Measurements from ENCODE around the gene DOCK2.

- TF ChIP-seq, protein P1, sequence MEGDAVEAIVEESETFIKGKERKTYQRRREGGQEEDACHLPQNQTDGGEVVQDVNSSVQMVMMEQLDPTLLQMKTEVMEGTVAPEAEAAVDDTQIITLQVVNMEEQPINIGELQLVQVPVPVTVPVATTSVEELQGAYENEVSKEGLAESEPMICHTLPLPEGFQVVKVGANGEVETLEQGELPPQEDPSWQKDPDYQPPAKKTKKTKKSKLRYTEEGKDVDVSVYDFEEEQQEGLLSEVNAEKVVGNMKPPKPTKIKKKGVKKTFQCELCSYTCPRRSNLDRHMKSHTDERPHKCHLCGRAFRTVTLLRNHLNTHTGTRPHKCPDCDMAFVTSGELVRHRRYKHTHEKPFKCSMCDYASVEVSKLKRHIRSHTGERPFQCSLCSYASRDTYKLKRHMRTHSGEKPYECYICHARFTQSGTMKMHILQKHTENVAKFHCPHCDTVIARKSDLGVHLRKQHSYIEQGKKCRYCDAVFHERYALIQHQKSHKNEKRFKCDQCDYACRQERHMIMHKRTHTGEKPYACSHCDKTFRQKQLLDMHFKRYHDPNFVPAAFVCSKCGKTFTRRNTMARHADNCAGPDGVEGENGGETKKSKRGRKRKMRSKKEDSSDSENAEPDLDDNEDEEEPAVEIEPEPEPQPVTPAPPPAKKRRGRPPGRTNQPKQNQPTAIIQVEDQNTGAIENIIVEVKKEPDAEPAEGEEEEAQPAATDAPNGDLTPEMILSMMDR (IDR thresholded peaks at IDR 0.05 in 4 of 5, conservative IDR thresholded peaks at IDR 0.05 in 1 of 5), result no peak
- no peak for TF ChIP-seq POLR2A (IDR thresholded peaks at IDR 0.05)
Observed at GRCh38 chr5:169764018-169764378, 126.9 kb downstream of the DOCK2 start.
